Calu3 (cell line): Measurements from ENCODE around the gene NCK1. TPM values are rescaled to one million over a fixed set of nuclear protein-coding genes. Genes with fewer than 3 reads are reported as not detected.
"Not testable (repeated sequence)": the region's sequence is repeated elsewhere in the genome, so short reads cannot be mapped to it uniquely, and the experiment has no call there.

Experiments
- BruUV-seq: library from RNA; stranded (reverse); fragments of 400-500 nt; replicated peaks from 2 replicates; lab custom pipeline; 2021; lab: Mats Ljungman, UMichigan
- CTCF ChIA-PET: fragments of 300-600 bp; sonication (Branson Sonifier 250); formaldehyde crosslinking; loops from one replicate; lab custom pipeline; 2022; ENCODE audit warnings: antibody characterized with exemption; lab: Charles Lee
- DNase-seq: peaks from one replicate; pipeline ENCODE4 v3.0.0; 2022
- H3K27ac Mint-ChIP-seq: one replicate; pipeline ENCODE4 v1.8.0; 2022; ENCODE audit warnings: mixed read lengths; ENCODE audit not compliant: unreplicated experiment
- H3K27me3 Mint-ChIP-seq: one replicate; pipeline ENCODE4 v1.8.0; 2022; ENCODE audit warnings: mixed read lengths; ENCODE audit not compliant: unreplicated experiment
- H3K36me3 Mint-ChIP-seq: one replicate; pipeline ENCODE4 v1.8.0; 2022; ENCODE audit warnings: mild to moderate bottlenecking, moderate library complexity, mixed read lengths; ENCODE audit not compliant: insufficient read depth, unreplicated experiment
- H3K4me1 Mint-ChIP-seq: one replicate; pipeline ENCODE4 v1.8.0; 2022; ENCODE audit warnings: mild to moderate bottlenecking, low read depth, mixed read lengths; ENCODE audit not compliant: unreplicated experiment
- H3K4me3 Mint-ChIP-seq: one replicate; pipeline ENCODE4 v1.8.0; 2022; ENCODE audit warnings: mild to moderate bottlenecking, low read depth, moderate library complexity, mixed read lengths; ENCODE audit not compliant: unreplicated experiment
- H3K9me3 Mint-ChIP-seq: one replicate; pipeline ENCODE4 v1.8.0; 2022; ENCODE audit warnings: low read depth, mixed read lengths; ENCODE audit not compliant: unreplicated experiment
- intact Hi-C: fragments of 100-400 bp; cut with micrococcal nuclease; formaldehyde crosslinking; loops from one replicate; pipeline ENCODE4 v1.10.0; 2022; ENCODE audit not compliant: unreplicated experiment
- total RNA-seq: library from RNA; stranded (reverse); gene quantifications from 2 replicates; pipeline ENCODE4 v1.2.3, GENCODE V29; 2022
- TF ChIP-seq, protein P1 (sequence below): fragments of 200-600 bp; IDR thresholded peaks from one replicate; pipeline ENCODE4 v1.8.0; 2022; ENCODE audit warnings: antibody characterized with exemption; ENCODE audit not compliant: unreplicated experiment

NCK1 gene
- total RNA-seq, 1 experiment from 2014 or later = 108 TPM

DNA sequence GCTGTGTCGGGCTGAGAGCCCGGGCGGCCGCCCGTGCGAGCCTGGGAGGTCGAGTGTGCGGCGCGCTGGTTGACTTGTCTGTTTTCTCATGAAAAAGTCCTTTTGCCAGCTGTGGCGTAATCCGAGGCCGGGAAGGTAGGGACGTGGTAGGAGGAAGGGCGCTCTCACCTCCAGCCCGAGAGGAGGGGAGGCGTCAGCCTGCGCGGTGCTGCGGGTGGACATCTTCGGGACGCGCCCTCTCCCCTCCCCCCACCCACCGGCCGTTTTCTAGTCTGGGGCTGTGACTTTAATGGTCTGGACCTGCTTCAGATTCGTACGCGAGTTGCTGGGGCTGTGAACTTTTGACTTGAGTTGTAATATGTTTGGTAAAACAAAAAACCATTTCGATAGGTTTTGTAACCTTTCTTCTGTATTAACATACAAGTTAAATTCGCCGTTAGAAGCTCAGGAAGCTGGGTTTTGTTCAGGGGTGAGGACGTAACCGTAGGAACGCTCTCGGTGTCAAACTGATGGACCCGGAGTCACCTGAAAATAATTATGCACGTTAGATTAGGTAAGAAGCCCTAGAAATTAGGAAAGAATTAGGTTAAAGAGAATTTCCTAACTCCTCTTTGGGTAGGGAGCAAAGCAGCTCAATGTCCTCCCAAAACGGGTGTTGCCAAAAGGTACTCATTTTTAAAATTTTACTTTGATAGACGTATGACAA lies 762 bp downstream of the NCK1 start:
- peak overlapping the region; percentile 99 for H3K4me3 Mint-ChIP-seq
- BruUV-seq = TSS peak; percentile 69
- DNase-seq = peak; percentile 73
- TF ChIP-seq, protein P1, sequence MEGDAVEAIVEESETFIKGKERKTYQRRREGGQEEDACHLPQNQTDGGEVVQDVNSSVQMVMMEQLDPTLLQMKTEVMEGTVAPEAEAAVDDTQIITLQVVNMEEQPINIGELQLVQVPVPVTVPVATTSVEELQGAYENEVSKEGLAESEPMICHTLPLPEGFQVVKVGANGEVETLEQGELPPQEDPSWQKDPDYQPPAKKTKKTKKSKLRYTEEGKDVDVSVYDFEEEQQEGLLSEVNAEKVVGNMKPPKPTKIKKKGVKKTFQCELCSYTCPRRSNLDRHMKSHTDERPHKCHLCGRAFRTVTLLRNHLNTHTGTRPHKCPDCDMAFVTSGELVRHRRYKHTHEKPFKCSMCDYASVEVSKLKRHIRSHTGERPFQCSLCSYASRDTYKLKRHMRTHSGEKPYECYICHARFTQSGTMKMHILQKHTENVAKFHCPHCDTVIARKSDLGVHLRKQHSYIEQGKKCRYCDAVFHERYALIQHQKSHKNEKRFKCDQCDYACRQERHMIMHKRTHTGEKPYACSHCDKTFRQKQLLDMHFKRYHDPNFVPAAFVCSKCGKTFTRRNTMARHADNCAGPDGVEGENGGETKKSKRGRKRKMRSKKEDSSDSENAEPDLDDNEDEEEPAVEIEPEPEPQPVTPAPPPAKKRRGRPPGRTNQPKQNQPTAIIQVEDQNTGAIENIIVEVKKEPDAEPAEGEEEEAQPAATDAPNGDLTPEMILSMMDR = no peak
- CTCF ChIA-PET = interaction anchor here (0.6 to 3.5 kb wide), 16 partner anchors 10 to 557 kb away, joined by 3 to 54 read pairs (median 4); partner anchors contain the start of gene STAG1
- H3K36me3 Mint-ChIP-seq = peaks cover 62% of the 10 kb centered on the region
- H3K4me1 Mint-ChIP-seq = peaks cover 45% of the 10 kb centered on the region
- intact Hi-C loops = loop anchor here (1.0 to 5.0 kb wide), 7 partner anchors 44 to 315 kb away; partner anchors contain the start of genes IL20RB and SLC35G2
- H3K27me3 Mint-ChIP-seq = no peaks in the 10 kb centered on the region
- H3K27ac Mint-ChIP-seq = peak overlapping the region; percentile 89
- H3K9me3 Mint-ChIP-seq = no peaks in the 10 kb centered on the region

DNA sequence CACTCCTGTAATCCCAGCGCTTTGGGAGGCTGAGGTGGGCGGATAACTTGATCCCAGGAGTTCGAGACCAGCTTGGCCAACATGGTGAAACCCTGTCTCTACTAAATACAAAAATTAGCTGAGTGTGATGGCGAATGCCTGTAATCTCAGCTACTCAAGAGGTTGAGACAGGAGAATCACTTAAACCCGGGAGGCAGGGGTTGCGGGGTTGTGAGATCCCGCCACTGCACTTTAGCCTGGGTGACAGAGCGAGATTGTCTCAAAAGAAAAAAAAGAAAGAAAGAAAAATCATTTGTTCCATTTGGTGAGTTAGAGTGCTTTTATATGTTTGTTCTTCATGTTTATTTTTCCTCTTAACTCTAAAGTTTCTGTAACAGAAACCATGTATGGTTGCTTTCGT lies 7.3 kb downstream of the NCK1 start:
- H3K36me3 Mint-ChIP-seq = peaks cover 51% of the 10 kb centered on the region
- intact Hi-C loops = no loop called here
- CTCF ChIA-PET = no interaction called here
- H3K27me3 Mint-ChIP-seq = no peaks in the 10 kb centered on the region
- BruUV-seq = no TSS peak
- H3K27ac Mint-ChIP-seq = no peak overlapping the region
- H3K4me1 Mint-ChIP-seq = peaks cover 38% of the 10 kb centered on the region
- DNase-seq = no peak
- peaks cover 10% of the 10 kb centered on the region for H3K9me3 Mint-ChIP-seq
- no peak overlapping the region for H3K4me3 Mint-ChIP-seq
- TF ChIP-seq, protein P1 = no peak

DNA sequence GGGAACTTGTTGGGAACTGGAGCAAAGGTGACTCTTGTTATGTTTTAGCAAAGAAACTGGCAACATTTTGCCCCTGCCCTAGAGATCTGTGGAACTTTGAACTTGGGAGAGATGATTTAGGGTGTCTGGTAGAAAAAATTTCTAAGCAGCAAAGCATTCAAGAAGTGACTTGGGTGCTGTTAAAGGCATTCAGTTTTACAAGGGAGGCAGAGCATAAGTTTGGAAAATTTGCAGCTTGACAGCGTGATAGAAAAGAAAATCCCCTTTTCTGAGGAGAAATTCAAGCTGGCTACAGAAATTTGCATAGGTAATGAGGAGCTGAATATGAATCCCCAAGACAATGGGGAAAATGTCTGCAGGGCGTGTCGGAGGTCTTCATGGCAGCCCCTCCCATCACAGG lies 10.2 kb downstream of the NCK1 start:
- Mint-ChIP-seq H3K9me3 (peaks cover 10% of the 10 kb centered on the region), H3K36me3 (peaks cover 50% of the 10 kb centered on the region), H3K4me1 (peaks cover 20% of the 10 kb centered on the region)
- DNase-seq, H3K27me3 Mint-ChIP-seq, intact Hi-C loops, H3K27ac Mint-ChIP-seq, H3K4me3 Mint-ChIP-seq, BruUV-seq: not testable (repeated sequence)
- CTCF ChIA-PET = interaction anchor here (1.4 kb wide), 1 partner anchor 11 kb away, joined by 4 read pairs; the partner anchor contains the start of gene NCK1

DNA sequence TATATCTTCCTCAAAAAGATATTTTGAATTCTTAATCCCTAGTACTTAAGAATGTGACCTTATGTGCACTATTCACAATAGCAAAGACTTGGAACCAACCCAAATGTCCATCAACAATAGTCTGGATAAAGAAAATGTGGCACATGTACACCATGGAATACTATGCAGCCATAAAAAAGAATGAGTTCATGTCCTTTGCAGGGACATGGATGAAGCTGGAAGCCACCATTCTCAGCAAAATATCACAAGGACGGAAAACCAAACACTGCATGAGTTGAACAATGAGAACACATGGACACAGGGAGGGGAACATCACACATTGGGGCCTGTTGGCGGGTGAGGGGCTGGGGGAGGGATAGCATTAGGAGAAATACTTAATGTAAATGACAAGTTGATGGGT lies 17.5 kb downstream of the NCK1 start:
- H3K27me3 Mint-ChIP-seq, DNase-seq, intact Hi-C loops, H3K4me3 Mint-ChIP-seq, H3K27ac Mint-ChIP-seq, BruUV-seq: not testable (repeated sequence)
- H3K9me3 Mint-ChIP-seq = peaks cover 15% of the 10 kb centered on the region
- H3K36me3 Mint-ChIP-seq = peaks cover 13% of the 10 kb centered on the region
- CTCF ChIA-PET = interaction anchor here (1.2 kb wide), 1 partner anchor 18 kb away, joined by 3 read pairs; no protein-coding TSS in a partner anchor
- H3K4me1 Mint-ChIP-seq = peaks cover 16% of the 10 kb centered on the region

DNA sequence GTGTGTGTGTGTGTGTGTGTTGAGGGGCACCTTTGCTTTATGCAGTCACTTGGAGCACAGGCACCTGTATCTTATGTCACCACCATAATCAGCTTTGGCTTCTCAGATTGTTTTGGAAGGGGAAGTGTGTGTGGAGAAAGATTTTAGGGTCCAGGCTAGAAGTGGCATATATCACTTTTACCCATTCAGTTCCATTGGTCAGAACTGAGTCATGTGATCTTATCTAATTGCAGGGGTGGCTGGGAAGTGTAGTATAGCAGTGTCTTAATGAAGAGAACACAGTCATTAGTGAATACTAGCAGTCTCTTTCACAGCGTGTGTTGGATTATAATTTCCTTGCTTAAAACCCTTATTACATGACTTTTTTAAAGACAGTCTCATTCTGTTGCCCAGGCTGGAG lies 20.6 kb downstream of the NCK1 start:
- Mint-ChIP-seq H3K9me3 (peaks cover 15% of the 10 kb centered on the region), H3K27ac (no peak overlapping the region), H3K36me3 (peaks cover 1% of the 10 kb centered on the region), H3K4me3 (no peak overlapping the region), H3K4me1 (peaks cover 16% of the 10 kb centered on the region), H3K27me3 (no peaks in the 10 kb centered on the region)
- CTCF ChIA-PET = interaction anchor here (0.7 to 1.1 kb wide), 2 partner anchors 30 to 1869 kb away, joined by 3 to 6 read pairs; no protein-coding TSS in a partner anchor
- TF ChIP-seq, protein P1 = no peak
- intact Hi-C loops = no loop called here
- no TSS peak for BruUV-seq
- DNase-seq = no peak
